Mucosa of stomach (tissue), 1 donor: ENCODE data around the gene LXN.

Experiments used
- H3K27me3 ChIP-seq: one replicate; pipeline ENCODE4 v1.7.0; 2013; ENCODE audit warnings: mild to moderate bottlenecking, low read length; ENCODE audit not compliant: control insufficient read depth, insufficient read depth
- H3K36me3 ChIP-seq: one replicate; pipeline ENCODE4 v1.7.0; 2013; ENCODE audit warnings: low read length; ENCODE audit not compliant: control insufficient read depth, insufficient read depth
- H3K4me1 ChIP-seq: one replicate; pipeline ENCODE4 v1.7.0; 2013; ENCODE audit warnings: mild to moderate bottlenecking, low read length; ENCODE audit not compliant: control insufficient read depth, insufficient read depth
- H3K4me3 ChIP-seq: one replicate; pipeline ENCODE4 v1.7.0; 2013; ENCODE audit warnings: low read length
- H3K9ac ChIP-seq: one replicate; pipeline ENCODE4 v1.7.0; 2013; ENCODE audit warnings: mild to moderate bottlenecking, low read length, moderate library complexity
- H3K9me3 ChIP-seq: one replicate; pipeline ENCODE4 v1.7.0; 2013; ENCODE audit warnings: mild to moderate bottlenecking, low read length, moderate library complexity; ENCODE audit not compliant: control insufficient read depth
- donor health status: Pancreatic carcinoma.

The LXN gene

DNA sequence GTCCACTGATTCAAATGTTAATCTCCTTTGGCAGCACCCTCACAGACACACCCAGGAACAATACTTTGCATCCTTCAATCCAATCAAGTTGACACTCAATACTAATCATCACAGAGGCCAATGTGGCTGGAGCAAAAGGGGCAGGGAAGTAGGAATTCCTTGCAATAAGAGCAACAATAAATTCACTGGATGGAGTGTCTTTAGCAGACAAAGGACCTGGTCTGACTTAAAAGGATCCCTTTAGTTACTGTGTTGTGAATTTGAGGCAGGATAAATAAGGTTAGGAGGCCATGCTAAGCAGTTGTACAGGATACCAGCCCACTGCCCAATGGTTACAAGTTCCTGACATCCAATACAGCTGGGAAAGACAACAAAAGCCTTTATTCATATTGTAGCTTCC is 40.5 kb downstream of the LXN start:
- H3K9me3 ChIP-seq: no peaks in the 10 kb centered on the region
- H3K9ac ChIP-seq: no peak overlapping the region
- H3K4me3 ChIP-seq: no peak overlapping the region
- no peaks in the 10 kb centered on the region for H3K27me3 ChIP-seq
- no peaks in the 10 kb centered on the region for H3K4me1 ChIP-seq
- no peaks in the 10 kb centered on the region for H3K36me3 ChIP-seq

GRCh38 chr3:158625881-158626280 is 46.6 kb downstream of the LXN start:
- Histone ChIP-seq H3K9ac (no peak overlapping the region), H3K4me3 (no peak overlapping the region), H3K36me3 (no peaks in the 10 kb centered on the region), H3K9me3 (no peaks in the 10 kb centered on the region), H3K4me1 (no peaks in the 10 kb centered on the region), H3K27me3 (no peaks in the 10 kb centered on the region)

DNA sequence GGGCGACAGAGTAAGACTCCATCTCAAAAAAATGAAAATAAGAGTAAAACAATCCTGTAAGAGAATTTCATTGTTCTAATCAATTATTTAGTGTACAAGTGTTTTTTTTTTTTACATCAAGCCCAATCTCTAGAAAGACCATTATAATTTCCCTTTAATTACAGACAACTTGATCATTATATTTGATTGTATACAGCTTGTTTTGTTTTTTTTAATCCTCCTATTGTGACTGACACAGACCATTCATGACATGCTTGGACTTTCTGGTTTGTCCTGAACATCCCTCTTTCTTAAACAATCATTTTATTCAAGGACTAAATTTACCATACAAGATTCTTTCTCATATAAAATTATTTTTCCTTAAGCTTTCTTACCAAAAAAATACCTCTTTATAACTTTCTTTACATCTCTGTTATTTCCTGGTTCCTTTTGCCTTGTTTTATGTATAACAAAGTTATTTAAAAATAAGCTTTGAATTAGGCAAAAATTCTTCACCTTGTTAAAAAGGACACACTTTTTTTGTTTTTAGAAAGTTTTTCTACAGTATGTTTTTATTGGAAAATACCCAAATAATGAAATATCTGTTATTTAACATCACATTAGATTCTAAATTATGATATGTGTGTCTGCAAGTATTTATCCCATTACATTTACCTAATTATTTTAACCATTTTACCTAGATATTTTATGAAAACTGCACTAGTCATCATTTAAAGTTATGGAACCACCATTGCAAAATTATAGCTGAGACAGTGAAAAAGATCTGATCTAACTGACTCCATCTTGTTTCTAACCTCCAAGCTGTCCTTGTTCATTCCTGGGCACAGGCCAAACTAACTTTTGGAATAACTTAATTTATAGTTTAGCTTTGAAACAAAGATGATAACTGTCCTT is 54.2 kb downstream of the LXN start:
- Histone ChIP-seq H3K4me1 (no peaks in the 10 kb centered on the region), H3K36me3 (no peaks in the 10 kb centered on the region), H3K27me3 (no peaks in the 10 kb centered on the region), H3K9ac (no peak overlapping the region), H3K4me3 (no peak overlapping the region), H3K9me3 (no peaks in the 10 kb centered on the region)
